BLaER1 (cell line): ENCODE data around the gene CDHR5.

Experiments used
- H3K27ac ChIP-seq: shearing (Covaris generic); formaldehyde crosslinking; 2 replicates; pipeline ENCODE4 v1.8.1; 2022
- H3K27me3 ChIP-seq: shearing (Covaris generic); formaldehyde crosslinking; 2 replicates; pipeline ENCODE4 v1.8.1; 2022
- H3K36me3 ChIP-seq: shearing (Covaris generic); formaldehyde crosslinking; 2 replicates; pipeline ENCODE4 v1.8.1; 2022
- H3K4me1 ChIP-seq: shearing (Covaris generic); formaldehyde crosslinking; 2 replicates; pipeline ENCODE4 v1.8.1; 2022
- H3K4me2 ChIP-seq: shearing (Covaris generic); formaldehyde crosslinking; 2 replicates; pipeline ENCODE4 v1.8.1; 2022
- H3K4me3 ChIP-seq: shearing (Covaris generic); formaldehyde crosslinking; 2 replicates; pipeline ENCODE4 v1.8.1; 2022
- H3K9ac ChIP-seq: shearing (Covaris generic); formaldehyde crosslinking; 2 replicates; pipeline ENCODE4 v1.8.1; 2022
- H3K9me3 ChIP-seq: shearing (Covaris generic); formaldehyde crosslinking; 2 replicates; pipeline ENCODE4 v1.8.1; 2022
- H4K20me1 ChIP-seq: shearing (Covaris generic); formaldehyde crosslinking; 2 replicates; pipeline ENCODE4 v1.8.1; 2022
- Cebpa-rat ChIP-seq: shearing (Covaris generic); IDR thresholded peaks from 2 replicates; pipeline ENCODE4 v1.8.1; 2022

The CDHR5 gene

GRCh38 chr11:612201-612960 lies 12.4 kb downstream of the CDHR5 start:
- H3K4me3 ChIP-seq: no peak overlapping the region
- H4K20me1 ChIP-seq: peaks cover 81% of the 10 kb centered on the region
- no peak for TF ChIP-seq Cebpa-rat
- H3K9me3 ChIP-seq: no peaks in the 10 kb centered on the region
- no peak overlapping the region for H3K4me2 ChIP-seq
- H3K36me3 ChIP-seq: peaks cover 71% of the 10 kb centered on the region
- no peak overlapping the region for H3K9ac ChIP-seq
- no peaks in the 10 kb centered on the region for H3K27me3 ChIP-seq
- peaks cover 63% of the 10 kb centered on the region for H3K4me1 ChIP-seq
- H3K27ac ChIP-seq: no peak overlapping the region

GRCh38 chr11:611001-611996 lies 13.5 kb downstream of the CDHR5 start:
- H3K27me3 ChIP-seq: no peaks in the 10 kb centered on the region
- no peak overlapping the region for H3K4me3 ChIP-seq
- H3K27ac ChIP-seq: no peak overlapping the region
- peaks cover 82% of the 10 kb centered on the region for H3K36me3 ChIP-seq
- H3K4me1 ChIP-seq: peaks cover 52% of the 10 kb centered on the region
- H3K9ac ChIP-seq: no peak overlapping the region
- peaks cover 92% of the 10 kb centered on the region for H4K20me1 ChIP-seq
- TF ChIP-seq Cebpa-rat: no peak
- H3K9me3 ChIP-seq: no peaks in the 10 kb centered on the region
- no peak overlapping the region for H3K4me2 ChIP-seq

GRCh38 chr11:610146-610801 lies 14.5 kb downstream of the CDHR5 start:
- Histone ChIP-seq H3K9me3 (no peaks in the 10 kb centered on the region), H3K4me2 (no peak overlapping the region), H3K4me3 (no peak overlapping the region), H3K36me3 (peaks cover 92% of the 10 kb centered on the region), H3K27me3 (no peaks in the 10 kb centered on the region), H3K9ac (no peak overlapping the region), H3K27ac (no peak overlapping the region), H3K4me1 (peaks cover 47% of the 10 kb centered on the region), H4K20me1 (peaks cover 99% of the 10 kb centered on the region)
- TF ChIP-seq Cebpa-rat: no peak

- TF ChIP-seq Cebpa-rat: no peak
- Histone ChIP-seq H3K27me3 (no peaks in the 10 kb centered on the region), H3K4me1 (peaks cover 38% of the 10 kb centered on the region), H3K9me3 (no peaks in the 10 kb centered on the region), H3K4me2 (no peak overlapping the region), H3K4me3 (no peak overlapping the region), H3K36me3 (peaks cover 95% of the 10 kb centered on the region), H4K20me1 (peaks cover 99% of the 10 kb centered on the region), H3K27ac (no peak overlapping the region; the same call in 1 of the 2 replicates), H3K9ac (no peak overlapping the region)
These were observed 15.4 kb downstream of the CDHR5 start for GRCh38 chr11:609341-609811.

GRCh38 chr11:608791-609251 lies 15.9 kb downstream of the CDHR5 start:
- Histone ChIP-seq H3K9me3 (no peaks in the 10 kb centered on the region), H3K27ac (peak overlapping the region; percentile 59), H3K4me1 (peaks cover 33% of the 10 kb centered on the region), H4K20me1 (peaks cover 99% of the 10 kb centered on the region), H3K36me3 (peaks cover 96% of the 10 kb centered on the region), H3K27me3 (no peaks in the 10 kb centered on the region), H3K4me2 (peak overlapping the region; percentile 43), H3K4me3 (no peak overlapping the region), H3K9ac (peak overlapping the region; percentile 34; the same call in 1 of the 2 replicates)
- no peak for TF ChIP-seq Cebpa-rat

- H3K4me3 ChIP-seq: no peak overlapping the region
- TF ChIP-seq Cebpa-rat: no peak
- H3K27me3 ChIP-seq: no peaks in the 10 kb centered on the region
- peaks cover 100% of the 10 kb centered on the region for H3K36me3 ChIP-seq
- H3K9me3 ChIP-seq: no peaks in the 10 kb centered on the region
- peaks cover 100% of the 10 kb centered on the region for H4K20me1 ChIP-seq
- 0 out of 2 replicates have a peak overlapping the region, but pooled peaks have one; percentile 34 for H3K9ac ChIP-seq
- H3K4me2 ChIP-seq: peak overlapping the region; percentile 43
- H3K4me1 ChIP-seq: peaks cover 28% of the 10 kb centered on the region
- peak overlapping the region; percentile 59 for H3K27ac ChIP-seq
These were observed 16.6 kb downstream of the CDHR5 start for GRCh38 chr11:607971-608659.

- Histone ChIP-seq H3K36me3 (peaks cover 100% of the 10 kb centered on the region), H3K4me1 (peaks cover 19% of the 10 kb centered on the region), H3K27ac (no peak overlapping the region), H3K4me2 (no peak overlapping the region), H3K9ac (no peak overlapping the region), H3K4me3 (no peak overlapping the region), H4K20me1 (peaks cover 100% of the 10 kb centered on the region), H3K9me3 (no peaks in the 10 kb centered on the region), H3K27me3 (no peaks in the 10 kb centered on the region)
- TF ChIP-seq Cebpa-rat: no peak
These were observed 17.6 kb downstream of the CDHR5 start for GRCh38 chr11:607020-607780.

- TF ChIP-seq Cebpa-rat: no peak
- H3K36me3 ChIP-seq: peaks cover 100% of the 10 kb centered on the region
- H3K9me3 ChIP-seq: no peaks in the 10 kb centered on the region
- H3K4me3 ChIP-seq: no peak overlapping the region
- H3K27me3 ChIP-seq: no peaks in the 10 kb centered on the region
- no peak overlapping the region for H3K27ac ChIP-seq
- no peak overlapping the region for H3K4me2 ChIP-seq
- no peak overlapping the region for H3K9ac ChIP-seq
- H3K4me1 ChIP-seq: peaks cover 17% of the 10 kb centered on the region
- H4K20me1 ChIP-seq: peaks cover 100% of the 10 kb centered on the region
These were observed 18.5 kb downstream of the CDHR5 start for GRCh38 chr11:606245-606644.
